Lung (tissue), 12 donors: ENCODE results near the gene DCAKD. TPM values are rescaled to one million over a fixed set of nuclear protein-coding genes. Genes with fewer than 3 reads are reported as not detected.

ENCODE experiments used
- ATAC-seq: fragments of 200-7000 bp; cut with Tn5 transposase; one replicate; pipeline ENCODE4 v1.9.1; 2020; ENCODE audit warnings: moderate number of reproducible peaks; ENCODE audit not compliant: insufficient read depth, low FRiP score
- DNase-seq, 3 donors: peaks; one replicate each; pipeline ENCODE4 v3.0.0-alpha.2; 2013 to 2017
- H3K27ac ChIP-seq, 2 donors: one replicate each; pipeline ENCODE4 v1.5.1; 2013; ENCODE audit warnings: mild to moderate bottlenecking in 2 of 2, moderate library complexity in 2 of 2, control low read depth in 1 of 2, inconsistent platforms in 1 of 2, low read depth in 1 of 2, low read length in 1 of 2
- H3K27me3 ChIP-seq, 3 donors: one replicate each; pipeline ENCODE4 v1.5.1; 2013; ENCODE audit warnings: low read length in 2 of 3; ENCODE audit not compliant: control insufficient read depth in 3 of 3, insufficient read depth in 3 of 3
- H3K36me3 ChIP-seq, 4 donors: one replicate each; pipeline ENCODE4 v1.5.1; 2013; ENCODE audit warnings: low read length in 4 of 4, mild to moderate bottlenecking in 1 of 4, moderate library complexity in 1 of 4; ENCODE audit not compliant: control insufficient read depth in 4 of 4, insufficient read depth in 4 of 4
- H3K4me1 ChIP-seq, 5 donors: one replicate each; pipeline ENCODE4 v1.5.1; 2013; ENCODE audit warnings: low read length in 5 of 5, mild to moderate bottlenecking in 2 of 5, moderate library complexity in 1 of 5; ENCODE audit not compliant: control insufficient read depth in 5 of 5, insufficient read depth in 5 of 5
- H3K4me3 ChIP-seq: one replicate; pipeline ENCODE4 v1.5.1; 2013; ENCODE audit warnings: mild to moderate bottlenecking, control low read depth, moderate library complexity
- H3K9ac ChIP-seq, 2 donors: one replicate each; pipeline ENCODE4 v1.5.1; 2013; ENCODE audit warnings: low read length in 2 of 2, control low read depth in 1 of 2; ENCODE audit not compliant: insufficient read depth in 1 of 2
- H3K9me3 ChIP-seq, 4 donors: one replicate each; pipeline ENCODE4 v1.5.1; 2013; ENCODE audit warnings: low read length in 3 of 4, mild to moderate bottlenecking in 1 of 4, moderate library complexity in 1 of 4; ENCODE audit not compliant: control insufficient read depth in 4 of 4, insufficient read depth in 3 of 4
- WGBS, 2 donors: extraction: QIAGEN DNeasy Blood & Tissue Kit; methylation state at CpG; one replicate each; pipeline ENCODE4 v1.1.7; 2013; 5-methylcytosine and 5-hydroxymethylcytosine counted together
- polyA plus RNA-seq, 2 donors: library from polyadenylated mRNA; stranded (reverse); fragments of 200-250 nt; gene quantifications; one replicate each; pipeline ENCODE4 v1.2.1, GENCODE V29; 2013
- total RNA-seq, 2 donors: library from RNA; depleted of rRNA in 1 of 2; stranded (reverse); fragments of >200 nt in 1 of 2; gene quantifications; one replicate each; pipeline ENCODE4 v1.2.1, GENCODE V29; 2014 to 2021
- TF ChIP-seq, protein P1 (sequence below): IDR thresholded peaks from 2 replicates; pipeline ENCODE4 v1.5.1; 2012; ENCODE audit warnings: mild to moderate bottlenecking; ENCODE audit errors: control extremely low read depth, extremely low read depth
- donor health status: control.
- donor health status: control.
- donor health status: Bipolar disorder and iron deficiency.
- donor health status: healthy.
- donor health status: DM: yes; HTN: yes; CAD: no.

DCAKD gene
- total and polyA plus RNA-seq, 4 donors = 11.8 to 28.8 (median 20.2) TPM

DNA sequence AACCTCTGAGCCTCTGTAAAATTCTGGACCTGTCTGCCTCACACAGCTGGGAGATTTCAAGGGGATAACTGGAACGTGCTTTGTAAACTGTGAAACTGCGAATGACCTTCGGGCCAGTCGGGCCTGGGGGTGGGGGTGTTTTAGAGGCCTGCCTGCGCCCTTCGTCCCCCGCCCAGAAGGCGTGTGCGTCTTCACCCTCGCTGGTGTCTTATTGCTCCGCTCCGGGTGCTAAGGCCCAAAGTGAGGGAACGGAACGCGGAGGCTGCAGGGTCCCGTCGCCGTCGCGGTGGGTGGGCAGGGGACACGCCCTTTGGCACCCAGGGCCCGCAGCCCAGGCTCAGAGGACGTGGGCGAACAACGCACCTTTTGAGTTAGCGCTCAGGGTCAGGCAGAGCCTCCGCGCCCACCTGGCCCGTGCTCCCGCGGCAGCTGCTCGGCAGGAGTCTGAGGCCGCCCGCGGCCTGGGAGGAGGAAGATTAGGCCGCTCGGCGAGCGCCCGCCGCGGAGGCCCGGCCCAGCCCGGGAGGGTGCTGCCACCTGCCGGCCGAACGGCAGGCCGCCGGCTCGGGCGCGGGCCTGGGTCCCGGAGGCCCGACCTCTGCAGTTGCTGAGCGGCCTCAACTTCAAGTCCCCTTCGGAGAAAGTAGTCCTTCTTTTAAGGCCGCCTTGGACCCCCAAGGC, 29.7 kb downstream of the DCAKD start:
- 4 to 6% methylated on average over 54 to 57 of the region's 57 CpGs for WGBS, 2 donors
- DNase-seq (peak; percentile 75 to 80 (median 78)), ATAC-seq (peak; percentile 81)
- peaks cover 0 to 40% (median 11%) of the 10 kb centered on the region in 5 donors for H3K4me1 ChIP-seq
- peak overlapping the region in 1 of 2 donors; percentile 55 for H3K9ac ChIP-seq
- H3K27me3 ChIP-seq = peaks cover 0 to 19% (median 4%) of the 10 kb centered on the region in 3 donors
- TF ChIP-seq, protein P1, sequence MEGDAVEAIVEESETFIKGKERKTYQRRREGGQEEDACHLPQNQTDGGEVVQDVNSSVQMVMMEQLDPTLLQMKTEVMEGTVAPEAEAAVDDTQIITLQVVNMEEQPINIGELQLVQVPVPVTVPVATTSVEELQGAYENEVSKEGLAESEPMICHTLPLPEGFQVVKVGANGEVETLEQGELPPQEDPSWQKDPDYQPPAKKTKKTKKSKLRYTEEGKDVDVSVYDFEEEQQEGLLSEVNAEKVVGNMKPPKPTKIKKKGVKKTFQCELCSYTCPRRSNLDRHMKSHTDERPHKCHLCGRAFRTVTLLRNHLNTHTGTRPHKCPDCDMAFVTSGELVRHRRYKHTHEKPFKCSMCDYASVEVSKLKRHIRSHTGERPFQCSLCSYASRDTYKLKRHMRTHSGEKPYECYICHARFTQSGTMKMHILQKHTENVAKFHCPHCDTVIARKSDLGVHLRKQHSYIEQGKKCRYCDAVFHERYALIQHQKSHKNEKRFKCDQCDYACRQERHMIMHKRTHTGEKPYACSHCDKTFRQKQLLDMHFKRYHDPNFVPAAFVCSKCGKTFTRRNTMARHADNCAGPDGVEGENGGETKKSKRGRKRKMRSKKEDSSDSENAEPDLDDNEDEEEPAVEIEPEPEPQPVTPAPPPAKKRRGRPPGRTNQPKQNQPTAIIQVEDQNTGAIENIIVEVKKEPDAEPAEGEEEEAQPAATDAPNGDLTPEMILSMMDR = peak; percentile 64
- peaks cover 0 to 9% (median 3%) of the 10 kb centered on the region in 4 donors for H3K36me3 ChIP-seq
- no peak overlapping the region for H3K4me3 ChIP-seq
- H3K9me3 ChIP-seq = no peaks in the 10 kb centered on the region
- H3K27ac ChIP-seq = peak overlapping the region in 1 of 2 donors; percentile 37

DNA sequence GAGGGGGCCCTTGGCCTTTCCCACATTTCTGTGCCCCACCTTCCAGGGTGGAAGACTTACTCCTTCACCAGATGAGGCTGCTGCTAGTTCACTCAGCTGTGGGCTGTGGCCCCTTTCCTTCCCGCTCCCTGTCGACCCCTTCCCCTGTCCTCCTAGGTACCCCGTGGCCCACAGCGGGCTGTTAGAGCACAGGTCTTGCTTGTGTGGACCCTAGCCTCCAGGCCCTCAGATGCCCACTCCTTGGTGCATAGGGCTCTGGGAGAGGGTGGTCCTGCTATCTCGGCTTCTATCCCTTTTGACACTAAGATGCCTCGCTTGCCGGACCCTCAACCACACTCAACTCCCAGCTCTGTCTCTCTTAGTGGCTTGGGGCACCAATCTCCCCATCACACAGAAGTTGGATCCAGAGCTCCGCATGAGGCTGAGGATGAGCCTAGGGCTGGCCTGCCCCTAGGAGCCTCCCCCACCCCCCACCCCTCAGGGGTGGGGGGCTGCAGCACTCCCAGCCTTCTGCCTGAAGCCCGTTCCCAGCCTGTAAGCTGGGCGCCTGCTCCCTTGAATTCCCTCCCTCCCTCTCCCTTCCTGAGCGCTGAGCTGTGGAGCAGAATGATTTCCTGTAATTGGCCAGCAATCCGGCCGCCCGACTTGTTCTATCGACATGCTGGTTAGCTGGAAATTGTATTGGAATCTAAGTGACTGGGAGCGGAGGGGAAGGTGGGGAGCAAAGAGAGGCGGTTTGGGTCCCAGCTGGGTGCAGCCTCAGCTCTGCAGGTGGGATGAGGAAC, 30.9 kb downstream of the DCAKD start:
- Histone ChIP-seq H3K9ac (no peak overlapping the region), H3K27ac (no peak overlapping the region), H3K36me3 (peaks cover 0 to 9% (median 2%) of the 10 kb centered on the region in 4 donors), H3K9me3 (no peaks in the 10 kb centered on the region), H3K4me1 (peaks cover 0 to 40% (median 11%) of the 10 kb centered on the region in 5 donors), H3K27me3 (peaks cover 0 to 19% (median 4%) of the 10 kb centered on the region in 3 donors), H3K4me3 (no peak overlapping the region)
- WGBS, 2 donors = 19 to 26% methylated on average over 17 of the region's 17 CpGs
- ATAC-seq (no peak), DNase-seq (peak; percentile 73 to 81 (median 78))
- TF ChIP-seq, protein P1 = no peak

DNA sequence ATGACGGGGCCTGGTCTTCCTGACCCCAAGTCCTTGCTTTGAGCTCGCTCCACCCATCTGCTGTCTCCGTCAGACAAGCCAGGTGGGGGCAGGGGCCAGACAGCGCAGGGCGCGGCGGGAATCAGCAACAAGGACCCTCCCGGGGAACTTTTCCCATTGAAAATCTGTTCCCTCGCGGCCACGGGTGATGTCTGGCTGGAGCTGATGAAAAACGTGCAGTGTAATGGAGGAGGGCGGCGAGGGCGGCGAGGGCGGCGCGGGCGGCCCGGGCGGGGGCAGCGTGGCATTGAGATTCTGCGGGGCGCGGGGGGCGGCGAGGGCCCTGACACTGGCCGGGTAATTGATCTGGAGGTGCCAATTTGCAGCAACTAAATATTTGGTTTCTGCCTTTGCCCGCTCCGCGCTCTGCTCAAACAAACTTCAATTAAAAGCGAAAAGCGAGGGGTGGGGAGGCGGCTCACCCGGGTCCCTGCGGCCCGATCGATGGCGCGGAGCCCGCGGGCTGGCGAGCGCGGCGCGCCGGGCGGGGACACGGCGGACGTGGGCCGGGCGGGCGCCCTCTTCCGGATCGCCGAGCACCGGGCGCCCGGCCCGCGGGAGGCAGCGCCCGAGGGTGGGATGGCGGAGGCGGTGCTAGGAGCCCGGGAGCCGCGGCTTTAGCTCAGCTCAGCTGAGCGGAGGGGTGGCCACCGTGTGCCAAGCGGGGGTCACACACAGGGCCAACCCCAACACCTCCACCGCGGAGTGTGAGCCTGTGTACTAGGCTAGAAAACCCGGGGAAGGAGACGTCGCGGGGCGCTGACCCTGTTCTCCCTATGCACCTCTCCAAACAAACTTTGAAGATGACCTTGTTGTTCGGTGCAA, 32.4 kb downstream of the DCAKD start:
- WGBS, 2 donors = 3% methylated on average over 65 to 82 of the region's 82 CpGs
- H3K27me3 ChIP-seq = peaks cover 0 to 19% (median 4%) of the 10 kb centered on the region in 3 donors
- H3K4me3 ChIP-seq = no peak overlapping the region
- no peaks in the 10 kb centered on the region for H3K9me3 ChIP-seq
- peaks cover 0 to 3% (median under 1%) of the 10 kb centered on the region in 4 donors for H3K36me3 ChIP-seq
- H3K27ac ChIP-seq = no peak overlapping the region
- H3K9ac ChIP-seq = peak overlapping the region; percentile 21 to 32
- peak; percentile 55 to 70 (median 55) for DNase-seq
- peak; percentile 70 for ATAC-seq
- H3K4me1 ChIP-seq = peaks cover 0 to 40% (median 11%) of the 10 kb centered on the region in 5 donors
- TF ChIP-seq, protein P1 = peak; percentile 10
